Thyroid gland (tissue), 4 donors: ENCODE results near the gene DCP2. TPM values are rescaled to one million over a fixed set of nuclear protein-coding genes. Genes with fewer than 3 reads are reported as not detected.

Experiments
- DNase-seq, 2 donors: peaks; one replicate each; pipeline ENCODE4 v3.0.0-alpha.2; 2019
- H3K27ac ChIP-seq, 3 donors: fragments of 200-600 bp; sonication (generic); 1 replicate in 2 of 3; 2 replicates in 1 of 3; pipeline ENCODE4 v1.5.1; 2016 to 2019; ENCODE audit warnings: mild to moderate bottlenecking in 1 of 3, moderate library complexity in 1 of 3
- H3K27me3 ChIP-seq: fragments of 200-600 bp; sonication (generic); one replicate; pipeline ENCODE4 v1.5.1; 2019
- H3K36me3 ChIP-seq, 2 donors: fragments of 200-600 bp; sonication (generic); one replicate each; pipeline ENCODE4 v1.5.1; 2016 to 2019
- H3K4me1 ChIP-seq, 2 donors: fragments of 200-600 bp; sonication (generic); one replicate each; pipeline ENCODE4 v1.5.1; 2017 to 2019
- H3K4me3 ChIP-seq, 3 donors: fragments of 200-600 bp; sonication (generic); replicated peaks in 1 of 3; 1 replicate in 2 of 3; 2 replicates in 1 of 3; pipeline ENCODE4 v1.5.1; 2016; ENCODE audit warnings: mild to moderate bottlenecking in 1 of 3
- H3K9me3 ChIP-seq: fragments of 200-600 bp; sonication (generic); one replicate; pipeline ENCODE4 v1.5.1; 2017
- POLR2A ChIP-seq, 2 donors: fragments of 450-650 bp; IDR thresholded peaks; one replicate each; pipeline ENCODE4 v1.6.1; 2017; ENCODE audit warnings: antibody characterized with exemption in 2 of 2, mild to moderate bottlenecking in 2 of 2, moderate library complexity in 1 of 2
- WGBS, 2 donors: methylation state at CpG; one replicate each; pipeline ENCODE4 v1.1.5; 2017; 5-methylcytosine and 5-hydroxymethylcytosine counted together
- intact Hi-C: fragments of 100-400 bp; cut with DNase I; formaldehyde crosslinking; loops from one replicate; pipeline ENCODE4 v1.15.1; 2023
- total RNA-seq, 4 donors: library from RNA; depleted of rRNA; stranded (reverse); fragments of >200 nt; gene quantifications; one replicate each; pipeline ENCODE4 v1.2.3, GENCODE V29; 2016
- TF ChIP-seq, protein P1 (sequence below), 6 experiments: fragments of 200-600 bp in 3 of 6; fragments of 450-650 bp in 3 of 6; sonication (generic) in 3 of 6; IDR thresholded peaks; one replicate each; pipeline ENCODE4 v1.5.1; 2016 to 2019; ENCODE audit warnings: antibody characterized with exemption in 6 of 6, mild to moderate bottlenecking in 2 of 6, inconsistent platforms in 1 of 6, moderate library complexity in 1 of 6

The DCP2 gene
- total RNA-seq = 10 to 100 TPM; 26.2 to 34.5 (median 27.5) TPM

GRCh38 chr5:112976432-112977309 lies at the start of gene DCP2:
DCP2 (plus strand) TSS chr5:112976798; CDS start chr5:112976934, 136 bp downstream.
- Histone ChIP-seq H3K36me3 (no peaks in the 10 kb centered on the region), H3K27me3 (no peaks in the 10 kb centered on the region), H3K27ac (peak within 1 kb of the TSS; percentile 54 to 77 (median 69)), H3K4me1 (peaks cover 10 to 15% of the 10 kb centered on the region in 2 donors), H3K9me3 (no peaks in the 10 kb centered on the region), H3K4me3 (peak within 1 kb of the TSS; percentile 33 to 89 (median 73))
- intact Hi-C loops = no loop called here
- peak; percentile 95 to 96 for DNase-seq
- TF ChIP-seq, protein P1, sequence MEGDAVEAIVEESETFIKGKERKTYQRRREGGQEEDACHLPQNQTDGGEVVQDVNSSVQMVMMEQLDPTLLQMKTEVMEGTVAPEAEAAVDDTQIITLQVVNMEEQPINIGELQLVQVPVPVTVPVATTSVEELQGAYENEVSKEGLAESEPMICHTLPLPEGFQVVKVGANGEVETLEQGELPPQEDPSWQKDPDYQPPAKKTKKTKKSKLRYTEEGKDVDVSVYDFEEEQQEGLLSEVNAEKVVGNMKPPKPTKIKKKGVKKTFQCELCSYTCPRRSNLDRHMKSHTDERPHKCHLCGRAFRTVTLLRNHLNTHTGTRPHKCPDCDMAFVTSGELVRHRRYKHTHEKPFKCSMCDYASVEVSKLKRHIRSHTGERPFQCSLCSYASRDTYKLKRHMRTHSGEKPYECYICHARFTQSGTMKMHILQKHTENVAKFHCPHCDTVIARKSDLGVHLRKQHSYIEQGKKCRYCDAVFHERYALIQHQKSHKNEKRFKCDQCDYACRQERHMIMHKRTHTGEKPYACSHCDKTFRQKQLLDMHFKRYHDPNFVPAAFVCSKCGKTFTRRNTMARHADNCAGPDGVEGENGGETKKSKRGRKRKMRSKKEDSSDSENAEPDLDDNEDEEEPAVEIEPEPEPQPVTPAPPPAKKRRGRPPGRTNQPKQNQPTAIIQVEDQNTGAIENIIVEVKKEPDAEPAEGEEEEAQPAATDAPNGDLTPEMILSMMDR (IDR thresholded peaks at IDR 0.05) = no peak
- peak in 1 of 2 donors; percentile 82 for TF ChIP-seq POLR2A (IDR thresholded peaks at IDR 0.05)
- 1% methylated on average over 48 to 70 of the region's 75 CpGs for WGBS, 2 donors

- H3K9me3 ChIP-seq = no peaks in the 10 kb centered on the region
- H3K36me3 ChIP-seq = no peaks in the 10 kb centered on the region
- no peak overlapping the region for H3K4me3 ChIP-seq
- no peaks in the 10 kb centered on the region for H3K4me1 ChIP-seq
- WGBS, 2 donors = 93 to 96% methylated on average over 4 of the region's 4 CpGs
- H3K27ac ChIP-seq = no peak overlapping the region
- DNase-seq = no peak
- intact Hi-C loops = loop anchor here (10.0 kb wide), 1 partner anchor 375 kb away; no protein-coding TSS in a partner anchor
- no peaks in the 10 kb centered on the region for H3K27me3 ChIP-seq
- TF ChIP-seq, protein P1 (IDR thresholded peaks at IDR 0.05) = no peak
- TF ChIP-seq POLR2A (IDR thresholded peaks at IDR 0.05) = no peak
Observed at GRCh38 chr5:112929336-112930081, 47.1 kb upstream of the DCP2 start.

DNA sequence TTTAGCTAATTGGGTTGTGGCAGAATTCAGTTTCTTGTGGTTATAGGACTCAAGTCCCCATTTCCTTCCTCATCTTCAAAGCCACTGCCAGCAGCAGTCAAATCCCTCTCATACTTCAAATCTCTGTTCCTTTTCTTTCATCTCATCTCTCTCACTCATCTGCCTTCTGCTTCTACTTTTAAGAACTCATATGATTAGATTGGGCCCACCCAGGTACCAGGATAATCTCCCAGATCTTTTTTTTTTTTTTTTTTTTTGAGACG lies 46.6 kb upstream of the DCP2 start:
- intact Hi-C loops = no loop called here
- DNase-seq = no peak
- no peak overlapping the region for H3K4me3 ChIP-seq
- no peaks in the 10 kb centered on the region for H3K27me3 ChIP-seq
- H3K9me3 ChIP-seq = no peaks in the 10 kb centered on the region
- 89 to 100% methylated on average over 1 of the region's 1 CpG for WGBS, 2 donors
- TF ChIP-seq, protein P1 (IDR thresholded peaks at IDR 0.05) = no peak
- TF ChIP-seq POLR2A (IDR thresholded peaks at IDR 0.05) = no peak
- no peak overlapping the region for H3K27ac ChIP-seq
- H3K4me1 ChIP-seq = no peaks in the 10 kb centered on the region
- no peaks in the 10 kb centered on the region for H3K36me3 ChIP-seq

DNA sequence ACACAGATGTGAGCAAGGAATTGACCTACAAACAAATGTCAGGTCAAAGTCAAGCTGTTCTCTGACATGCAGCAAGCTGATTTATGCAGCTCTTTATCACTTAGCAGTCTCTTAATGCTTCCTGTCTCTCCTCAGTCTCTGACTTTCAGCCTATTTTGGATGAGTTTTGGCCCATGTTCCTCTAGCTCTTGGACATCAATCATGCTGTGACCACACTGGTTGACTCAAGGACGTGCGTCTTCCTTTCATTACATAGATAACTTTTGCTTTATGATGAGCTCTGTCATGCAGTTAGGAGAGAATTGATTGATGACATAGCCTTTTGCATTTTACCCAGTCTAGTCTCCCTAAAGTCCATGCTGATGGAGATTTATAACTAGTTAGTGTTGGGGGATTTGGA lies 45.1 kb upstream of the DCP2 start:
- TF ChIP-seq, protein P1 (IDR thresholded peaks at IDR 0.05) = no peak
- TF ChIP-seq POLR2A (IDR thresholded peaks at IDR 0.05) = no peak
- Histone ChIP-seq H3K4me3 (no peak overlapping the region), H3K36me3 (no peaks in the 10 kb centered on the region), H3K27ac (no peak overlapping the region), H3K9me3 (no peaks in the 10 kb centered on the region), H3K27me3 (no peaks in the 10 kb centered on the region), H3K4me1 (no peaks in the 10 kb centered on the region)
- DNase-seq = no peak
- 82% methylated on average over 2 of the region's 2 CpGs for WGBS, 2 donors
- intact Hi-C loops = no loop called here

DNA sequence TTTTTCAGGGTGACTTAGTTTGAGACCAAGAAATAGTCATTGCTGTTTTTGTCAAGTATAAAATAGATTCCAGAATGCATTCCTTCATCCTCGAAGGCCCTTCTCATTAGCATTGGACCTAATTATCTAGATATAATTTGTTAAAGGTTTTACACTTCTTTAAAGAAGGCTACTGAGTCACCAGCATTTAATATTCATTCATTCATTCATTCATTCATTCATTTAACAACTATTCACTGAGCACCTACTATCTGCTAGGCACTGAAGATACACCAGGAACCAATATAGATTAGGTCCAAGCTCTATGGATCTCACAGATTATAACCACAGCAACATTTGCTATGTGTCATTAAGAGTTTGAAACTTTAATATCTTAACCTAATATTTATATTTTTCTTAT lies 43.5 kb upstream of the DCP2 start:
- 73 to 77% methylated on average over 1 of the region's 1 CpG for WGBS, 2 donors

More for the DNA sequence above, 43.5 kb upstream of the DCP2 start:
- H3K27ac ChIP-seq = no peak overlapping the region
- TF ChIP-seq POLR2A (IDR thresholded peaks at IDR 0.05) = no peak
- TF ChIP-seq, protein P1 (IDR thresholded peaks at IDR 0.05) = no peak
- no peak for DNase-seq
- intact Hi-C loops = no loop called here
- no peaks in the 10 kb centered on the region for H3K36me3 ChIP-seq
- H3K9me3 ChIP-seq = no peaks in the 10 kb centered on the region
- H3K4me1 ChIP-seq = no peaks in the 10 kb centered on the region
- H3K27me3 ChIP-seq = no peaks in the 10 kb centered on the region
- H3K4me3 ChIP-seq = no peak overlapping the region
